Erythroblast (primary cell): Measurements from ENCODE around the gene PPP1R1C.

ENCODE experiments used
- DNase-seq, 2 experiments: peaks; one replicate each; lab custom pipeline; 2025; lab: John Stamatoyannopoulos, UW
- GATA1 ChIP-seq: IDR thresholded peaks from 2 replicates; pipeline ENCODE4 v1.6.1; 2011; ENCODE audit warnings: low read depth, mild to moderate bottlenecking, control low read depth, low read length, moderate library complexity
- POLR2A ChIP-seq: IDR thresholded peaks from 2 replicates; pipeline ENCODE4 v1.6.1; 2011; ENCODE audit warnings: mild to moderate bottlenecking, low read length

Gene PPP1R1C

GRCh38 chr2:181985632-181986205 is at the start of gene PPP1R1C:
Gene PPP1R1C, plus strand, starts transcription at chr2:181985853. Its CDS starts 258 bp downstream, at chr2:181986111.
- TF ChIP-seq GATA1 (no peak), POLR2A (no peak)
- no peak for DNase-seq

GRCh38 chr2:181937473-181937872 is 48.2 kb upstream of the PPP1R1C start:
- TF ChIP-seq GATA1 = no peak
- no peak for TF ChIP-seq POLR2A
- DNase-seq = no peak

- DNase-seq = no peak
- no peak for TF ChIP-seq POLR2A
- TF ChIP-seq GATA1 = no peak
Observed at GRCh38 chr2:181943411-181944124, 42.1 kb upstream of the PPP1R1C start.

GRCh38 chr2:181944164-181944913 is 41.3 kb upstream of the PPP1R1C start:
- no peak for TF ChIP-seq POLR2A
- TF ChIP-seq GATA1 = no peak
- no peak for DNase-seq

GRCh38 chr2:181944914-181945291 is 40.8 kb upstream of the PPP1R1C start:
- TF ChIP-seq POLR2A (no peak), GATA1 (no peak)

GRCh38 chr2:181946444-181947127 is 39.1 kb upstream of the PPP1R1C start:
- TF ChIP-seq GATA1 (no peak), POLR2A (no peak)
- DNase-seq = no peak

More at GRCh38 chr2:181944914-181945291, 40.8 kb upstream of the PPP1R1C start:
- no peak for DNase-seq

- no peak for DNase-seq
- TF ChIP-seq POLR2A = no peak
- TF ChIP-seq GATA1 = no peak
Observed at GRCh38 chr2:181947273-181947672, 38.4 kb upstream of the PPP1R1C start.

GRCh38 chr2:181948227-181948626 is 37.4 kb upstream of the PPP1R1C start:
- no peak for DNase-seq
- TF ChIP-seq POLR2A (no peak), GATA1 (no peak)

- DNase-seq = no peak
- TF ChIP-seq GATA1 = no peak
- TF ChIP-seq POLR2A = no peak
Observed at GRCh38 chr2:181949047-181949446, 36.6 kb upstream of the PPP1R1C start.

GRCh38 chr2:181952404-181953226 is 33.0 kb upstream of the PPP1R1C start:
- DNase-seq = no peak
- TF ChIP-seq POLR2A = no peak
- TF ChIP-seq GATA1 = no peak

- no peak for TF ChIP-seq POLR2A
- no peak for TF ChIP-seq GATA1
- DNase-seq = peak; percentile 83 to 87
Observed at GRCh38 chr2:181953881-181954537, 31.6 kb upstream of the PPP1R1C start.

- DNase-seq = no peak
- no peak for TF ChIP-seq POLR2A
- TF ChIP-seq GATA1 = no peak
Observed at GRCh38 chr2:181954538-181954883, 31.1 kb upstream of the PPP1R1C start.
